ENCODE measurements around the gene GYPC. TPM values are rescaled to one million over a fixed set of nuclear protein-coding genes. Genes with fewer than 3 reads are reported as not detected.

The GYPC gene
- total and polyA plus RNA-seq, 2 experiments from 2014 or later = 42.6 to 45.8 TPM

GRCh38 chr2:126707191-126707590 lies 51.2 kb downstream of the GYPC start:
- Histone ChIP-seq H3K9me2 (ENCODE audit: insufficient read depth) (no peaks in the 10 kb centered on the region), H3K9me3 (ENCODE audit: low read depth) (no peaks in the 10 kb centered on the region), H3K4me2 (ENCODE audit: unreplicated experiment) (no peak overlapping the region), H3K4me1 (ENCODE audit: insufficient read depth) (no peaks in the 10 kb centered on the region), H4K20me1 (ENCODE audit: insufficient read depth) (no peaks in the 10 kb centered on the region), H3K79me2 (ENCODE audit: insufficient read depth) (no peaks in the 10 kb centered on the region), H3K27ac (no peak overlapping the region), H3K27me3 (replicated peaks; ENCODE audit: insufficient read depth) (peaks cover 11% of the 10 kb centered on the region), H3F3A (ENCODE audit: insufficient read depth) (no peaks in the 10 kb centered on the region), H3K36me3 (ENCODE audit: low read depth) (no peaks in the 10 kb centered on the region), H2AFZ (no peak overlapping the region), H3K9ac (no peak overlapping the region), H3K4me3 (no peak overlapping the region)
- DNase-seq = no peak
- in situ Hi-C loops (cut with MboI) = no loop called here
- WGBS, 2 experiments (ENCODE audit: low coverage in 1 of 2, low lambda C conversion rate in 2 of 2, missing lambda C conversion rate in 2 of 2) = 8 to 42% methylated on average over 1 of the region's 1 CpG
- no peak for TF ChIP-seq EZH2 (IDR thresholded peaks at IDR 0.05; ENCODE audit: insufficient read depth, poor library complexity, severe bottlenecking)

DNA sequence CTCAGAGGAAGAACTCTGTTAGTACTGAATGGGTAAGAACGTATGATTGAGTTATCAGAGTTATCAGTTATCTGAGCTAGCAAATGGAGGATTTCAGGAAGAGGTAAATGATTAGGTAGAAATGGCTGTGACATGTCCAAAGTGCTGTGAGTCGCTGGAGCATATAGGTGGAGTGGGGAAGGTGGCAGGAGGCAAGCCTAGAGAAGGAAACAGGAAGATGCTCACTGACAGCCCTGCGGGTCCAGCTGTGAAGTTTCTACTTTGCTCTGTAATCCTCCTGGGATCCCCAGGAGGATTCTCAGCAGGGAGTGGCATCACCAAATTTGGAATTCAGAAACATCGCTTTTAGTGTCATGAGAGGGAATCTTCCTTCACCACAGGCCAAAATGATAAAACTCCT lies 52.0 kb downstream of the GYPC start:
- Histone ChIP-seq H3K27me3 (replicated peaks; ENCODE audit: insufficient read depth) (peaks cover 17% of the 10 kb centered on the region), H2AFZ (no peak overlapping the region), H3F3A (ENCODE audit: insufficient read depth) (no peaks in the 10 kb centered on the region), H3K27ac (no peak overlapping the region), H3K9ac (no peak overlapping the region), H3K9me2 (ENCODE audit: insufficient read depth) (no peaks in the 10 kb centered on the region), H3K79me2 (ENCODE audit: insufficient read depth) (no peaks in the 10 kb centered on the region), H3K4me3 (no peak overlapping the region), H4K20me1 (ENCODE audit: insufficient read depth) (no peaks in the 10 kb centered on the region), H3K4me2 (ENCODE audit: unreplicated experiment) (no peak overlapping the region), H3K9me3 (ENCODE audit: low read depth) (no peaks in the 10 kb centered on the region), H3K4me1 (ENCODE audit: insufficient read depth) (no peaks in the 10 kb centered on the region), H3K36me3 (ENCODE audit: low read depth) (no peaks in the 10 kb centered on the region)
- no peak for DNase-seq
- in situ Hi-C loops (cut with MboI) = no loop called here
- no peak for TF ChIP-seq EZH2 (IDR thresholded peaks at IDR 0.05; ENCODE audit: insufficient read depth, poor library complexity, severe bottlenecking)
- no peak for TF ChIP-seq EZH2phosphoT487 (IDR thresholded peaks at IDR 0.05; ENCODE audit: insufficient read depth, low read depth)
- 76 to 78% methylated on average over 4 of the region's 4 CpGs for WGBS, 2 experiments (ENCODE audit: low coverage in 1 of 2, low lambda C conversion rate in 2 of 2, missing lambda C conversion rate in 2 of 2)

DNA sequence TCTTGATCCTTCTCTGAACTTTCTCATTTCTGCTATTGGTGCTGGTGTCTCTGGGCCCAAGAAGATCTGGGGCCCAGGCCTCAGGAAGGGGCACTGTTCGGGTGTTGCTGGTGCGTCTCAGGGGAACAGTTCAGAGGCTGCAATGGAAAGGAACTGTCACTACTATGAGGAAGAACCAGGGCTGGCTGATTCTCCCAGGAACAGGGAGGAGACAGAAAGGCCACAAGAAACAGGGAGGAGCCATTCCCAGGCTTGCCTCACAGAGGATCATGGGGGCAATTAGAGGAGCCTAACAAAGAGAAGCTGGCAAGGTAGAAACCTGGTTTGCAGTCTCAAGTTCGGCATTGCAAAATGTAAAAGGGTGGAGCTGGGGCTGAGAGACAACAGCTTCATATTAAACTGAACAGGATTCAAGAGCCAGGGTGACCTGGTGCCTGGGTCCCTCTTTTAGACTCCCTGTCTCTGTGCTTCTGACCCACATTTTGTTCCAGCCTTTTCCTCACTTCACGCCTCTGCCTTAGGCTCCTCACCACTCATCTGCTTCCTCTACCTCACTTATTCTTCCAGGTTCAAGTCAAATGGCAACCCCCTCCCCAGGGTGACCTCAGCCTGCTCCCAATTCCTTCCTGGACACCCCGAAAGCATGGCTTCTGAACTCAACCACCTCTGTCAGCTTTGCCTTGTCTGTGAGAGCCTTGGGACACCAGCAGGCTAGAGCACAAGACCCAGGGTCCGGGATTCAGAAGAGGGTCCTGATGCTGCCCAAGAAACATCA lies 58.4 kb downstream of the GYPC start:
- TF ChIP-seq EZH2 (IDR thresholded peaks at IDR 0.05; ENCODE audit: insufficient read depth, poor library complexity, severe bottlenecking) (no peak), EZH2phosphoT487 (IDR thresholded peaks at IDR 0.05; ENCODE audit: insufficient read depth, low read depth) (no peak)
- no peaks in the 10 kb centered on the region for H4K20me1 ChIP-seq (ENCODE audit: insufficient read depth)
- no peaks in the 10 kb centered on the region for H3K4me1 ChIP-seq (ENCODE audit: insufficient read depth)
- no peaks in the 10 kb centered on the region for H3K79me2 ChIP-seq (ENCODE audit: insufficient read depth)
- H3K9ac ChIP-seq = no peak overlapping the region
- DNase-seq = no peak
- no peak overlapping the region for H3K27ac ChIP-seq
- no peak overlapping the region for H2AFZ ChIP-seq
- H3K4me2 ChIP-seq (ENCODE audit: unreplicated experiment) = no peak overlapping the region
- no peaks in the 10 kb centered on the region for H3K36me3 ChIP-seq (ENCODE audit: low read depth)
- H3K27me3 ChIP-seq (replicated peaks; ENCODE audit: insufficient read depth) = peaks cover 26% of the 10 kb centered on the region
- H3K9me2 ChIP-seq (ENCODE audit: insufficient read depth) = no peaks in the 10 kb centered on the region
- WGBS, 2 experiments (ENCODE audit: low coverage in 1 of 2, low lambda C conversion rate in 2 of 2, missing lambda C conversion rate in 2 of 2) = 29 to 37% methylated on average over 6 of the region's 6 CpGs
- H3F3A ChIP-seq (ENCODE audit: insufficient read depth) = no peaks in the 10 kb centered on the region
- H3K4me3 ChIP-seq = no peak overlapping the region
- in situ Hi-C loops (cut with MboI) = no loop called here
- H3K9me3 ChIP-seq (ENCODE audit: low read depth) = no peaks in the 10 kb centered on the region

DNA sequence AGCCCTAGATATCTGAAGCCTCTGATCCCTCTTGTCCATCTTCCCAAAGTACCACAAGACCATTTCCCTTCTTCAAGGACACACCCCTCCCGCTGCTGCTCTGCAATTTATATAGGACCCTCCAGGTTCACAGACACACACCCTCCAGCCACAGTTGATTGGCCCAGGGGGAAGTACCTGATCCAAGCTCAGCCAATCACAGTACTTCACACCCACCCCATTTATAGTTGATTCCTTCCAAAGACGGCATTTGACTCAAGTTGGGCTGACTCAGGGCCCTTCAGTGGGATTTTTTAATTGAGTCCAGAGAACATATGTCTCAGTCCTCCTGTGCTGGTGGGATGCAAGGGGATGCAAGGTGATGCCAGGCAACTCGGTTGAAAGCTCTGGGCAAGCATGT lies 59.2 kb downstream of the GYPC start:
- H3K4me2 ChIP-seq (ENCODE audit: unreplicated experiment) = no peak overlapping the region
- no peak for DNase-seq
- in situ Hi-C loops (cut with MboI) = no loop called here
- no peaks in the 10 kb centered on the region for H3K9me2 ChIP-seq (ENCODE audit: insufficient read depth)
- H3K9me3 ChIP-seq (ENCODE audit: low read depth) = no peaks in the 10 kb centered on the region
- no peaks in the 10 kb centered on the region for H3K4me1 ChIP-seq (ENCODE audit: insufficient read depth)
- H3K9ac ChIP-seq = no peak overlapping the region
- no peak overlapping the region for H2AFZ ChIP-seq
- H4K20me1 ChIP-seq (ENCODE audit: insufficient read depth) = no peaks in the 10 kb centered on the region
- no peaks in the 10 kb centered on the region for H3K36me3 ChIP-seq (ENCODE audit: low read depth)
- 36 to 49% methylated on average over 3 of the region's 3 CpGs for WGBS, 2 experiments (ENCODE audit: low coverage in 1 of 2, low lambda C conversion rate in 2 of 2, missing lambda C conversion rate in 2 of 2)
- H3K4me3 ChIP-seq = no peak overlapping the region
- TF ChIP-seq EZH2 (IDR thresholded peaks at IDR 0.05; ENCODE audit: insufficient read depth, poor library complexity, severe bottlenecking) = no peak
- TF ChIP-seq EZH2phosphoT487 (IDR thresholded peaks at IDR 0.05; ENCODE audit: insufficient read depth, low read depth) = no peak
- no peaks in the 10 kb centered on the region for H3K79me2 ChIP-seq (ENCODE audit: insufficient read depth)
- no peak overlapping the region for H3K27ac ChIP-seq
- H3K27me3 ChIP-seq (replicated peaks; ENCODE audit: insufficient read depth) = peaks cover 19% of the 10 kb centered on the region; the same call in 1 of the 2 replicates
- H3F3A ChIP-seq (ENCODE audit: insufficient read depth) = no peaks in the 10 kb centered on the region

Measured in GM23248 (cell line).